HepG2 (cell line): ENCODE data around the gene HDLBP. TPM values are rescaled to one million over a fixed set of nuclear protein-coding genes. Genes with fewer than 3 reads are reported as not detected.

ENCODE experiments used
- CENPX ChIP-seq: sonication (generic); formaldehyde crosslinking; IDR thresholded peaks from 2 replicates; pipeline ENCODE4 v1.9.0; 2021; ENCODE audit warnings: mild to moderate bottlenecking, missing genetic modification reagents, moderate library complexity
- KAT2B ChIP-seq: fragments of 150-350 bp; IDR thresholded peaks from 2 replicates; pipeline ENCODE4 v1.6.1; 2014; ENCODE audit warnings: low read depth, low read length, borderline replicate concordance
- NCOA1 ChIP-seq: sonication (generic); formaldehyde crosslinking; IDR thresholded peaks from 2 replicates; pipeline ENCODE4 v1.9.0; 2021; ENCODE audit warnings: missing genetic modification reagents
- RARG ChIP-seq: sonication (generic); formaldehyde crosslinking; IDR thresholded peaks from 2 replicates; pipeline ENCODE4 v1.4.0; 2020; ENCODE audit warnings: low read depth, mild to moderate bottlenecking, missing genetic modification reagents
- SAP130 ChIP-seq: IDR thresholded peaks from 2 replicates; pipeline ENCODE4 v1.6.1; 2016; ENCODE audit warnings: low read depth
- TAF15 ChIP-seq: fragments of 200-400 bp; formaldehyde crosslinking; IDR thresholded peaks from one replicate; pipeline ENCODE4 v1.6.1; 2018; ENCODE audit warnings: mild to moderate bottlenecking, low read depth, low read length; ENCODE audit not compliant: poor library complexity, severe bottlenecking
- ZBTB44 ChIP-seq: sonication (generic); formaldehyde crosslinking; IDR thresholded peaks from 2 replicates; pipeline ENCODE4 v1.4.0; 2020; ENCODE audit warnings: missing genetic modification reagents
- ZBTB7B ChIP-seq: sonication (generic); formaldehyde crosslinking; IDR thresholded peaks from 2 replicates; pipeline ENCODE4 v1.4.0; 2020; ENCODE audit warnings: missing genetic modification reagents
- ZNF430 ChIP-seq: sonication (generic); formaldehyde crosslinking; IDR thresholded peaks from 2 replicates; pipeline ENCODE4 v1.9.0; 2021; ENCODE audit warnings: mild to moderate bottlenecking, missing genetic modification reagents
- ZNF773 ChIP-seq: sonication (generic); formaldehyde crosslinking; IDR thresholded peaks from 2 replicates; pipeline ENCODE4 v1.4.0; 2020; ENCODE audit warnings: missing genetic modification reagents, borderline replicate concordance
- ZSCAN22 ChIP-seq: sonication (generic); formaldehyde crosslinking; IDR thresholded peaks from 2 replicates; pipeline ENCODE4 v1.4.0; 2020; ENCODE audit warnings: mild to moderate bottlenecking, missing genetic modification reagents
- polyA plus RNA-seq, 8 experiments: library from polyadenylated mRNA; depleted of rRNA in 3 of 8; stranded (reverse) in 7 of 8; unstranded in 1 of 8; fragments of >200 nt; fragmentation: Illumina TruSeq in 4 of 8; extraction: Trizol in 4 of 8; gene quantifications; 2 replicates each; pipeline versions ENCODE4 v1.2.1 to v1.2.3, GENCODE V29; 2011 to 2016; ENCODE audit warnings: low read depth in 4 of 8, missing spikeins in 1 of 8, mixed read lengths in 1 of 8; ENCODE audit not compliant: insufficient read depth in 1 of 8
- total RNA-seq, 5 experiments: library from RNA; depleted of rRNA; stranded (reverse); fragments of >200 nt; fragmentation: Illumina TruSeq; extraction: Trizol; gene quantifications; 2 replicates each; pipeline ENCODE4 v1.2.3, GENCODE V29; 2016; ENCODE audit warnings: low read depth in 1 of 5
- TF ChIP-seq, protein P1 (sequence below): IDR thresholded peaks from 2 replicates; pipeline ENCODE4 v1.6.1; 2018; ENCODE audit warnings: missing genetic modification reagents, mild to moderate bottlenecking, missing compliant biosample characterization
- TF ChIP-seq, protein P2 (sequence below): IDR thresholded peaks from 2 replicates; pipeline ENCODE4 v1.6.1; 2016; ENCODE audit warnings: missing biosample characterization, missing genetic modification reagents, low read depth
- TF ChIP-seq, protein P3 (sequence below): IDR thresholded peaks from 2 replicates; pipeline ENCODE4 v1.6.1; 2016; ENCODE audit warnings: low read depth
- TF ChIP-seq, protein P4 (sequence below): sonication (generic); formaldehyde crosslinking; IDR thresholded peaks from 2 replicates; pipeline ENCODE4 v1.5.1; 2020; ENCODE audit warnings: mild to moderate bottlenecking, missing genetic modification reagents, borderline replicate concordance

Gene HDLBP
- total and polyA plus RNA-seq, 2 of the 13 experiments (the other 11 are each of a cell fraction or from before 2014, with no cell fraction given) = 464 to 707 TPM

DNA sequence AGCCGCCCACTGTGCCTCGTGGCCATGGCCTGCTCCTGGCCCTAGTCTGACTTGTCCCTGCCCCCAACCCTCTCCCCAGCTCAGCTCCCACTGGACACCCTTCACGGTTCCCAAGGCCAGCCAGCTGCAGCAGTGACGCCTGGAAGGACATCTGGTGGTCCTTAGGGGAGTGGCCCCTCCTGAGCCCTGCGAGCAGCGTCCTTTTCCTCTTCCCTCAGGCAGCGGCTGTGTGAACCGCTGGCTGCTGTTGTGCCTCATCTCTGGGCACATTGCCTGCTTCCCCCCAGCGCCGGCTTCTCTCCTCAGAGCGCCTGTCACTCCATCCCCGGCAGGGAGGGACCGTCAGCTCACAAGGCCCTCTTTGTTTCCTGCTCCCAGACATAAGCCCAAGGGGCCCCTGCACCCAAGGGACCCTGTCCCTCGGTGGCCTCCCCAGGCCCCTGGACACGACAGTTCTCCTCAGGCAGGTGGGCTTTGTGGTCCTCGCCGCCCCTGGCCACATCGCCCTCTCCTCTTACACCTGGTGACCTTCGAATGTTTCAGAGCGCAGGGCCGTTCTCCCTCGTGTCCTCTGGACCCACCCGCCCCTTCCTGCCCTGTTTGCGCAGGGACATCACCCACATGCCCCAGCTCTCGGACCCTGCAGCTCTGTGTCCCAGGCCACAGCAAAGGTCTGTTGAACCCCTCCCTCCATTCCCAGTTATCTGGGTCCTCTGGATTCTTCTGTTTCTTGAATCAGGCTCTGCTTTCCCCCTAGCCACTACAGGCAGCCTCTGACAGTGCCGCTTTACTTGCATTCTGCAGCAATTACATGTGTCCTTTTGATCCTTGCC lies 91.2 kb downstream of the HDLBP start (continued):
- TF ChIP-seq RARG (CRISPR knock-in tag) (no peak), SAP130 (CRISPR knock-in tag) (peak; percentile 77), ZNF773 (no peak), ZBTB7B (peak; percentile 95), ZBTB44 (CRISPR knock-in tag) (no peak; the same call in 1 of the 2 replicates), NCOA1 (CRISPR knock-in tag) (peak; percentile 62; the same call in 1 of the 2 replicates), CENPX (CRISPR knock-in tag) (no peak), KAT2B (no peak), ZSCAN22 (CRISPR knock-in tag) (peak; percentile 52; the same call in 1 of the 2 replicates), TAF15 (no peak), ZNF430 (CRISPR knock-in tag) (0 out of 2 replicates have a peak, but pooled peaks have one; percentile 56)
- TF ChIP-seq, protein P1, sequence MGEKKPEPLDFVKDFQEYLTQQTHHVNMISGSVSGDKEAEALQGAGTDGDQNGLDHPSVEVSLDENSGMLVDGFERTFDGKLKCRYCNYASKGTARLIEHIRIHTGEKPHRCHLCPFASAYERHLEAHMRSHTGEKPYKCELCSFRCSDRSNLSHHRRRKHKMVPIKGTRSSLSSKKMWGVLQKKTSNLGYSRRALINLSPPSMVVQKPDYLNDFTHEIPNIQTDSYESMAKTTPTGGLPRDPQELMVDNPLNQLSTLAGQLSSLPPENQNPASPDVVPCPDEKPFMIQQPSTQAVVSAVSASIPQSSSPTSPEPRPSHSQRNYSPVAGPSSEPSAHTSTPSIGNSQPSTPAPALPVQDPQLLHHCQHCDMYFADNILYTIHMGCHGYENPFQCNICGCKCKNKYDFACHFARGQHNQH (CRISPR knock-in tag) = 0 out of 2 replicates have a peak, but pooled peaks have one; percentile 76
- TF ChIP-seq, protein P2, sequence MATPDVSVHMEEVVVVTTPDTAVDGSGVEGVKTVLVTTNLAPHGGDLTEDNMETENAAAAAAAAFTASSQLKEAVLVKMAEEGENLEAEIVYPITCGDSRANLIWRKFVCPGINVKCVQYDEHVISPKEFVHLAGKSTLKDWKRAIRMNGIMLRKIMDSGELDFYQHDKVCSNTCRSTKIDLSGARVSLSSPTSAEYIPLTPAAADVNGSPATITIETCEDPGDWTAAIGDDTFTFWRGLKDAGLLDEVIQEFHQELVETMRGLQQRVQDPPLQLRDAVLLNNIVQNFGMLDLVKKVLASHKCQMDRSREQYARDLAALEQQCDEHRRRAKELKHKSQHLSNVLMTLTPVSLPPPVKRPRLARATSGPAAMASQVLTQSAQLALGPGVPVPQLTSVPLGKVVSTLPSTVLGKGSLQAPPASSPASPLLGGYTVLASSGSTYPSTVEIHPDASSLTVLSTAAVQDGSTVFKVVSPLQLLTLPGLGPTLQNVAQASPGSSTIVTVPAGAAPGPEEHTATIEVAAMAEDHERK = no peak
- TF ChIP-seq, protein P3, sequence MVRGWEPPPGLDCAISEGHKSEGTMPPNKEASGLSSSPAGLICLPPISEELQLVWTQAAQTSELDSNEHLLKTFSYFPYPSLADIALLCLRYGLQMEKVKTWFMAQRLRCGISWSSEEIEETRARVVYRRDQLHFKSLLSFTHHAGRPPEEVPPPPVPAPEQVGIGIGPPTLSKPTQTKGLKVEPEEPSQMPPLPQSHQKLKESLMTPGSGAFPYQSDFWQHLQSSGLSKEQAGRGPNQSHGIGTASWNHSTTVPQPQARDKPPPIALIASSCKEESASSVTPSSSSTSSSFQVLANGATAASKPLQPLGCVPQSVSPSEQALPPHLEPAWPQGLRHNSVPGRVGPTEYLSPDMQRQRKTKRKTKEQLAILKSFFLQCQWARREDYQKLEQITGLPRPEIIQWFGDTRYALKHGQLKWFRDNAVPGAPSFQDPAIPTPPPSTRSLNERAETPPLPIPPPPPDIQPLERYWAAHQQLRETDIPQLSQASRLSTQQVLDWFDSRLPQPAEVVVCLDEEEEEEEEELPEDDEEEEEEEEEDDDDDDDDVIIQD (CRISPR knock-in tag) = no peak
- TF ChIP-seq, protein P4, sequence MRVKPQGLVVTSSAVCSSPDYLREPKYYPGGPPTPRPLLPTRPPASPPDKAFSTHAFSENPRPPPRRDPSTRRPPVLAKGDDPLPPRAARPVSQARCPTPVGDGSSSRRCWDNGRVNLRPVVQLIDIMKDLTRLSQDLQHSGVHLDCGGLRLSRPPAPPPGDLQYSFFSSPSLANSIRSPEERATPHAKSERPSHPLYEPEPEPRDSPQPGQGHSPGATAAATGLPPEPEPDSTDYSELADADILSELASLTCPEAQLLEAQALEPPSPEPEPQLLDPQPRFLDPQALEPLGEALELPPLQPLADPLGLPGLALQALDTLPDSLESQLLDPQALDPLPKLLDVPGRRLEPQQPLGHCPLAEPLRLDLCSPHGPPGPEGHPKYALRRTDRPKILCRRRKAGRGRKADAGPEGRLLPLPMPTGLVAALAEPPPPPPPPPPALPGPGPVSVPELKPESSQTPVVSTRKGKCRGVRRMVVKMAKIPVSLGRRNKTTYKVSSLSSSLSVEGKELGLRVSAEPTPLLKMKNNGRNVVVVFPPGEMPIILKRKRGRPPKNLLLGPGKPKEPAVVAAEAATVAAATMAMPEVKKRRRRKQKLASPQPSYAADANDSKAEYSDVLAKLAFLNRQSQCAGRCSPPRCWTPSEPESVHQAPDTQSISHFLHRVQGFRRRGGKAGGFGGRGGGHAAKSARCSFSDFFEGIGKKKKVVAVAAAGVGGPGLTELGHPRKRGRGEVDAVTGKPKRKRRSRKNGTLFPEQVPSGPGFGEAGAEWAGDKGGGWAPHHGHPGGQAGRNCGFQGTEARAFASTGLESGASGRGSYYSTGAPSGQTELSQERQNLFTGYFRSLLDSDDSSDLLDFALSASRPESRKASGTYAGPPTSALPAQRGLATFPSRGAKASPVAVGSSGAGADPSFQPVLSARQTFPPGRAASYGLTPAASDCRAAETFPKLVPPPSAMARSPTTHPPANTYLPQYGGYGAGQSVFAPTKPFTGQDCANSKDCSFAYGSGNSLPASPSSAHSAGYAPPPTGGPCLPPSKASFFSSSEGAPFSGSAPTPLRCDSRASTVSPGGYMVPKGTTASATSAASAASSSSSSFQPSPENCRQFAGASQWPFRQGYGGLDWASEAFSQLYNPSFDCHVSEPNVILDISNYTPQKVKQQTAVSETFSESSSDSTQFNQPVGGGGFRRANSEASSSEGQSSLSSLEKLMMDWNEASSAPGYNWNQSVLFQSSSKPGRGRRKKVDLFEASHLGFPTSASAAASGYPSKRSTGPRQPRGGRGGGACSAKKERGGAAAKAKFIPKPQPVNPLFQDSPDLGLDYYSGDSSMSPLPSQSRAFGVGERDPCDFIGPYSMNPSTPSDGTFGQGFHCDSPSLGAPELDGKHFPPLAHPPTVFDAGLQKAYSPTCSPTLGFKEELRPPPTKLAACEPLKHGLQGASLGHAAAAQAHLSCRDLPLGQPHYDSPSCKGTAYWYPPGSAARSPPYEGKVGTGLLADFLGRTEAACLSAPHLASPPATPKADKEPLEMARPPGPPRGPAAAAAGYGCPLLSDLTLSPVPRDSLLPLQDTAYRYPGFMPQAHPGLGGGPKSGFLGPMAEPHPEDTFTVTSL (CRISPR knock-in tag) = peak; percentile 13; the same call in 1 of the 2 replicates
